KMS-11 (cell line): ENCODE data around the gene IQGAP2.

ENCODE experiments used
- H2AFZ ChIP-seq: fragments of 200-600 bp; sonication (generic); 2 replicates; pipeline ENCODE4 v1.6.1; 2016; ENCODE audit warnings: antibody characterized with exemption, mixed run types, low read depth
- H3K27ac ChIP-seq: fragments of 200-600 bp; sonication (generic); 2 replicates; pipeline ENCODE4 v1.6.1; 2016; ENCODE audit warnings: mild to moderate bottlenecking, mixed run types
- H3K27me3 ChIP-seq: fragments of 200-600 bp; sonication (generic); 2 replicates; pipeline ENCODE4 v1.6.1; 2017; ENCODE audit warnings: mild to moderate bottlenecking, low read depth, mixed run types, moderate library complexity; ENCODE audit not compliant: insufficient read depth
- H3K36me3 ChIP-seq: fragments of 200-600 bp; sonication (generic); 2 replicates; pipeline ENCODE4 v1.6.1; 2017; ENCODE audit warnings: mild to moderate bottlenecking, mixed run types; ENCODE audit not compliant: insufficient read depth
- H3K4me1 ChIP-seq: fragments of 200-600 bp; sonication (generic); 2 replicates; pipeline ENCODE4 v1.6.1; 2016; ENCODE audit warnings: mild to moderate bottlenecking, low read depth, mixed run types; ENCODE audit not compliant: poor library complexity, severe bottlenecking
- H3K4me2 ChIP-seq: fragments of 200-600 bp; sonication (generic); 2 replicates; pipeline ENCODE4 v1.7.0; 2016; ENCODE audit warnings: mild to moderate bottlenecking, mixed run types
- H3K4me3 ChIP-seq: fragments of 200-600 bp; sonication (generic); IDR thresholded peaks from 2 replicates; pipeline ENCODE4 v1.6.1; 2017; ENCODE audit warnings: low read depth, low read length, mixed read lengths; ENCODE audit not compliant: insufficient read depth
- H3K79me2 ChIP-seq: fragments of 200-600 bp; sonication (generic); 2 replicates; pipeline ENCODE4 v1.6.1; 2016; ENCODE audit warnings: low read depth, mixed run types; ENCODE audit not compliant: insufficient read depth
- H3K9ac ChIP-seq: fragments of 200-600 bp; sonication (generic); 2 replicates; pipeline ENCODE4 v1.6.1; 2016; ENCODE audit warnings: mild to moderate bottlenecking, mixed run types
- H4K20me1 ChIP-seq: fragments of 200-600 bp; sonication (generic); 2 replicates; pipeline ENCODE4 v1.6.1; 2016; ENCODE audit warnings: mild to moderate bottlenecking, mixed run types; ENCODE audit not compliant: insufficient read depth
- TF ChIP-seq, protein P1 (sequence below): fragments of 200-600 bp; sonication (generic); conservative IDR thresholded peaks from 2 replicates; pipeline ENCODE4 v1.6.1; 2017; ENCODE audit warnings: low read depth, mild to moderate bottlenecking, antibody characterized with exemption, low read length, moderate library complexity, mixed read lengths

Gene IQGAP2

DNA sequence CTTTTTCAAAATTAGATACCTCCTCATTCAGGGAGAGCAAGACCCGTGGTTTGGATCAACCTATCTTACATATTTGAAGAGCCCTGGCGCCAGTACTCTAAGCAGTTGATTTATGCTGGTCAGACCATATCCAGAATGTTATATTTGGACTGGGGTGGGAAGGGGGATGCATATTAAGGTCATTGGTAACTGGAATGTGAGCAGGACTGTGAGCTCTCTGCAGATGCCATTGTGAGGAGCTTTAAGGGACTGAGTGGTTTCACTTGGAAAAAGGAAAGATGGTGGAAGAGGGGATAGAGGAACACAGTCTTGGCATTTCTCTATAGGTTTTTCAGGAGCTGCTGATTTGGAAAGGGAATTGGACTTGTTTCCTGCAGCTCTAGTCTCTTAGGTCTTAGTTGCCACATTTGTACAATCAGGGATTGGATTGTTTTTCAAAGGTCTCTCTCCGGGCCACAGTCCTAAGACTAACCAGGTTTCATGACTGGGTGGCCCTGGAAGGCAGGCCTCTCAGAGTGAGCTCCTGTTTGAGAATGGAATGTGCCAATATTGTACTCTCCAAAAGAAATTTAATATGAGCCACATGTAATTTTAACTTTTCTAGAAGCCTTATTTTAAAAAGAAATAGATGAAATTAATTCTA, 287.1 kb downstream of the IQGAP2 start:
- TF ChIP-seq, protein P1, sequence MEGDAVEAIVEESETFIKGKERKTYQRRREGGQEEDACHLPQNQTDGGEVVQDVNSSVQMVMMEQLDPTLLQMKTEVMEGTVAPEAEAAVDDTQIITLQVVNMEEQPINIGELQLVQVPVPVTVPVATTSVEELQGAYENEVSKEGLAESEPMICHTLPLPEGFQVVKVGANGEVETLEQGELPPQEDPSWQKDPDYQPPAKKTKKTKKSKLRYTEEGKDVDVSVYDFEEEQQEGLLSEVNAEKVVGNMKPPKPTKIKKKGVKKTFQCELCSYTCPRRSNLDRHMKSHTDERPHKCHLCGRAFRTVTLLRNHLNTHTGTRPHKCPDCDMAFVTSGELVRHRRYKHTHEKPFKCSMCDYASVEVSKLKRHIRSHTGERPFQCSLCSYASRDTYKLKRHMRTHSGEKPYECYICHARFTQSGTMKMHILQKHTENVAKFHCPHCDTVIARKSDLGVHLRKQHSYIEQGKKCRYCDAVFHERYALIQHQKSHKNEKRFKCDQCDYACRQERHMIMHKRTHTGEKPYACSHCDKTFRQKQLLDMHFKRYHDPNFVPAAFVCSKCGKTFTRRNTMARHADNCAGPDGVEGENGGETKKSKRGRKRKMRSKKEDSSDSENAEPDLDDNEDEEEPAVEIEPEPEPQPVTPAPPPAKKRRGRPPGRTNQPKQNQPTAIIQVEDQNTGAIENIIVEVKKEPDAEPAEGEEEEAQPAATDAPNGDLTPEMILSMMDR = no peak
- Histone ChIP-seq H3K27me3 (no peaks in the 10 kb centered on the region), H2AFZ (no peak overlapping the region), H4K20me1 (no peaks in the 10 kb centered on the region), H3K79me2 (no peaks in the 10 kb centered on the region), H3K9ac (no peak overlapping the region), H3K4me2 (no peak overlapping the region), H3K36me3 (no peaks in the 10 kb centered on the region; the same call in 1 of the 2 replicates), H3K4me1 (no peaks in the 10 kb centered on the region), H3K4me3 (no peak overlapping the region), H3K27ac (no peak overlapping the region)

DNA sequence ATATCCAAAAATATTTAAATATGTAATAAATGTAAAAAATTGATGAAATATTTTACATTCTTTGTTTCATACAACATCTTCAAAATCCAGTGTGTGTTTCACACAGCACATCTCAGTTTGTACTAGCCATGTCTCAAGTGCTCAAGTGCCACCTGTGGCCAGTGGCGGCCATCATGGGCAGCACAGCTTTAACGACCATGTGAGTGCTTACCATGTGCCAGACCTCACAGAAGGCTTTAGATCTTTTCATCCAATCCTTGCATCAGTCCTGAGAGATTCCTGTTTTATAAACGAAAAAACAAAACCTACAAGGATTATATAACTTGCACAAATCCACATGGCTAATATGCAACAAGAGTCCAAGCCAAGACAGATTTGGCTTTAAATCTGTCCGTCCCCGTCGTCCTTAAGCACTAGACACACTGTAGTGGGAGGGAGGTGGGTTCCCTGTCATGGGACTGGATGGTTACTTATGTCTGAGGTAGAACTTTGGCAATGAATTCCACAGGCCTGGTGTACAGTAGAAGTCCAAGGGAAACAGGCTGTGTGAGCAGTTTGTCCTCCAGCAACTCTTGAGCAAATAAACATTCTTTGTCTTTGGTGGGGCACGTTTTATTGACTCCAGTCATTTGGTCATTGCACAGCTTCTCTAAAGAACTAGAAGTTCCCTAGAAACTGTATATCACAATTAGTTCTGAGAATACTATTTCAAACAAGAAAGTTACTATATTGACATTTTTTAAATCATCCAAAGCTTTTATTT, 287.8 kb downstream of the IQGAP2 start:
- Histone ChIP-seq H3K9ac (no peak overlapping the region), H3K36me3 (no peaks in the 10 kb centered on the region; the same call in 1 of the 2 replicates), H3K4me1 (no peaks in the 10 kb centered on the region), H3K4me3 (no peak overlapping the region), H3K4me2 (no peak overlapping the region), H4K20me1 (no peaks in the 10 kb centered on the region), H3K79me2 (no peaks in the 10 kb centered on the region), H2AFZ (no peak overlapping the region), H3K27ac (no peak overlapping the region), H3K27me3 (no peaks in the 10 kb centered on the region)
- TF ChIP-seq, protein P1 = no peak

DNA sequence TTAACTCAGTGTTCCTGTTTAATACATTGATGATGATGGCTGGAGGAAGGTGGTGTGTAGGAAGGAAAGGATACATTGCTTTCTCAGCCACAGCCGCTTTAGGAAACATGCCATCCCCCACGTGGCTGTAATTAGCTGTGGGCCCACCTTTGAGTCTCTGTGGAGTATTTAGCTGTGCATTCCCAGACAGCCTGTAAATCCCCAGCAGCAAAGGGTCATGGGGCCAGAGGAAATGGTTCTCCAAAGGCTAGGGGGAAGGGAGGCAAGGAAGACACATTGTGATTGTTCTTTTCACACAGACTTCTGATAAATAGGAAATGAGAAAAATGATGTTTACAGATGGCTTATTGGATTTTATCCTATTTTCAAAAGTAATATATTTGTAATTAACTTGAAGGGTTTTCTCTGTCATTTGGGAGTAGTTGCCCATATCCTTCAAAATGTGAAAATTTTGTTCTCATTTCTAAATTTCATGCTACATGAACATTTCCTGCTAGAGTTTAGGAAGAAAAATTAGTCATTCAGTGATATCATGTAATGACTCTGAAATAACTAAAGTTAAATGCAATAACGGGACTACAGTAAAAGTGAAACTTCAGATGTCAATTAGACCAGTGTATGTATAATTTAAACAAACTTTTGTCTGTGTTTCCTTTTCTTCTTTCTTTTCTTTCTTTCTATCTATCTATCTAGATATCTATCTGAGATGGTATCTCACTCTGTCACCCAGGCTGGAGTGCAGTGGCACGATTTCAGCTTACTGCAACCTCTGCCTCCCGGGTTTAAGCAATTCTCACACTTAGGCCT, 288.6 kb downstream of the IQGAP2 start:
- no peak overlapping the region for H2AFZ ChIP-seq
- no peaks in the 10 kb centered on the region for H3K4me1 ChIP-seq
- H3K27me3 ChIP-seq = no peaks in the 10 kb centered on the region
- H3K4me3 ChIP-seq = no peak overlapping the region
- H3K27ac ChIP-seq = no peak overlapping the region
- H4K20me1 ChIP-seq = no peaks in the 10 kb centered on the region
- TF ChIP-seq, protein P1 = no peak
- H3K36me3 ChIP-seq = no peaks in the 10 kb centered on the region; the same call in 1 of the 2 replicates
- no peaks in the 10 kb centered on the region for H3K79me2 ChIP-seq
- no peak overlapping the region for H3K9ac ChIP-seq
- H3K4me2 ChIP-seq = no peak overlapping the region

DNA sequence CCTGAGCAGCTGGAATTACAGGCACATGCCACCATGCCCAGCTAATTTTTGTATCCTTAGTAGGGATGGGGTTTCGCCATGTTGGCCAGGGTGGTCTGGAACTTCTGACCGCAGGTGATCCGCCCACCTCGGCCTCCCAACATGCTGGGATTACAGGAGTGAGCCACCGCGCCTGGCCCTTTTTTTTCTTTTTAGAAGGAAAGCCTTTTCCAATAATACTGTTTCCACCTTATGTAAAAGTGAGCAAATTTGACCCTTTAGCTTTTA, 289.1 kb downstream of the IQGAP2 start:
- Histone ChIP-seq H3K4me2 (no peak overlapping the region), H4K20me1 (no peaks in the 10 kb centered on the region), H2AFZ (no peak overlapping the region), H3K27me3 (no peaks in the 10 kb centered on the region), H3K4me3 (no peak overlapping the region), H3K4me1 (no peaks in the 10 kb centered on the region), H3K36me3 (no peaks in the 10 kb centered on the region; the same call in 1 of the 2 replicates), H3K79me2 (no peaks in the 10 kb centered on the region), H3K27ac (no peak overlapping the region), H3K9ac (no peak overlapping the region)
- TF ChIP-seq, protein P1 = no peak
